ENCODE data around the gene XYLT1. TPM values are rescaled to one million over a fixed set of nuclear protein-coding genes. Genes with fewer than 3 reads are reported as not detected.

XYLT1 gene
- total and polyA plus RNA-seq, 2 of the 8 experiments (the other 6 are each of a cell fraction or from before 2014, with no cell fraction given) = 6.6 to 25.4 TPM

- Histone ChIP-seq H3K9ac (replicated peaks in 1 of 4; ENCODE audit: extremely low read depth in 1 of 4, low read depth in 3 of 4, low read length in 3 of 4) (no peak overlapping the region; a peak in 2 of 7 replicates), H4K8ac (ENCODE audit: extremely low read depth, insufficient read depth, low read length) (no peak overlapping the region; the same call in 1 of the 2 replicates), H4K20me1 (replicated peaks in 1 of 2; ENCODE audit: control insufficient read depth in 1 of 2, insufficient read depth in 2 of 2, low read length in 2 of 2) (peaks cover 0 to 1% of the 10 kb centered on the region in 2 experiments), H3K14ac (ENCODE audit: insufficient read length) (no peak overlapping the region), H3K79me1 (ENCODE audit: low read depth, low read length) (peaks cover 10% of the 10 kb centered on the region), H3K4me1 (replicated peaks in 1 of 4; ENCODE audit: control insufficient read depth in 3 of 4, insufficient read depth in 4 of 4, low read length in 3 of 4) (peaks cover 4 to 20% (median 12%) of the 10 kb centered on the region in 4 experiments), H3K27me3 (replicated peaks in 1 of 4; ENCODE audit: control insufficient read depth in 3 of 4, extremely low read depth in 1 of 4, insufficient read depth in 3 of 4, low read length in 3 of 4) (no peaks in the 10 kb centered on the region), H3K9me3 (ENCODE audit: insufficient read depth in 2 of 2, low read depth in 1 of 2, low read length in 1 of 2) (no peaks in the 10 kb centered on the region), H4K91ac (replicated peaks; ENCODE audit: insufficient read length, low read length) (peak overlapping the region; percentile 39), H2AFZ (ENCODE audit: low read length) (no peak overlapping the region), H3K23me2 (ENCODE audit: low read depth, low read length) (no peaks in the 10 kb centered on the region), H2BK5ac (ENCODE audit: low read depth, low read length) (peak overlapping the region; percentile 93), H2BK120ac (replicated peaks; ENCODE audit: low read depth, low read length) (no peak overlapping the region), H2BK12ac (ENCODE audit: low read depth, low read length) (peak overlapping the region; percentile 94), H3K23ac (ENCODE audit: insufficient read length) (no peak overlapping the region), H3K27ac (ENCODE audit: low read depth, low read length) (peak overlapping the region; percentile 65), H2BK15ac (ENCODE audit: low read length) (0 out of 2 replicates have a peak overlapping the region, but pooled peaks have one; percentile 97), H2AK5ac (ENCODE audit: low read depth, low read length) (peak overlapping the region; percentile 71), H3K36me3 (ENCODE audit: control insufficient read depth in 2 of 4, insufficient read depth in 4 of 4, low read length in 3 of 4) (no peaks in the 10 kb centered on the region), H4K5ac (ENCODE audit: insufficient read length, low read depth, low read length) (no peak overlapping the region), H3K4ac (replicated peaks; ENCODE audit: insufficient read length, low read depth, low read length) (no peak overlapping the region), H3K79me2 (ENCODE audit: control insufficient read depth in 1 of 2, insufficient read depth in 2 of 2, low read length in 2 of 2) (peaks cover 0 to 27% of the 10 kb centered on the region in 2 experiments; a peak in 2 of 4 replicates), H3K56ac (replicated peaks; ENCODE audit: insufficient read length, low read depth, low read length) (no peak overlapping the region), H3K4me2 (ENCODE audit: insufficient read depth in 1 of 2, low read depth in 2 of 2, low read length in 2 of 2) (no peak overlapping the region), H3K4me3 (ENCODE audit: extremely low read depth in 1 of 4, insufficient read depth in 2 of 4, low read depth in 3 of 4, low read length in 4 of 4) (no peak overlapping the region), H3K18ac (ENCODE audit: extremely low read depth, low read length) (peak overlapping the region; percentile 51), H2BK20ac (ENCODE audit: low read length) (no peak overlapping the region)
- FAIRE-seq (no peak), DNase-seq (ENCODE audit: low read depth in 1 of 2, low spot score in 2 of 2) (no peak)
- 84% methylated on average over 7 of the region's 7 CpGs; no CpG with 5 or more reads in 1 of the 2 experiments for WGBS, 2 experiments (ENCODE audit: extremely low coverage in 1 of 2, insufficient coverage in 1 of 2, insufficient read length in 1 of 2, insufficient replicate concordance in 2 of 2, low coverage in 1 of 2, low lambda C conversion rate in 2 of 2, missing lambda C conversion rate in 1 of 2)
- CTCF ChIA-PET (ENCODE audit: partially characterized antibody) = no interaction called here
- POLR2A ChIA-PET (ENCODE audit: partially characterized antibody) = no interaction called here
- TF ChIP-seq CHD1 (IDR thresholded peaks at IDR 0.05; ENCODE audit: low read depth, low read length) (no peak), E2F6 (IDR thresholded peaks at IDR 0.05) (no peak), SP2 (IDR thresholded peaks at IDR 0.05; ENCODE audit: low read length) (no peak), NANOG (IDR thresholded peaks at IDR 0.05; ENCODE audit: insufficient read depth, low read depth, low read length, poor library complexity, severe bottlenecking) (no peak), GTF2F1 (IDR thresholded peaks at IDR 0.05; ENCODE audit: borderline replicate concordance, low read depth, low read length) (no peak), NRF1 (IDR thresholded peaks at IDR 0.05; ENCODE audit: low read depth, low read length) (no peak), BACH1 (IDR thresholded peaks at IDR 0.05; ENCODE audit: low read length) (no peak), CTCF (IDR thresholded peaks at IDR 0.05; ENCODE audit: control extremely low read depth in 1 of 3, insufficient read depth in 1 of 3, low read depth in 1 of 3, low read length in 3 of 3) (no peak), POU5F1 (IDR thresholded peaks at IDR 0.05; ENCODE audit: low read depth, low read length) (no peak), MAX (IDR thresholded peaks at IDR 0.05) (no peak), CEBPB (IDR thresholded peaks at IDR 0.05; ENCODE audit: low read depth, low read length) (no peak)
Observed at GRCh38 chr16:17412221-17412620, 58.5 kb downstream of the XYLT1 start.

All from H1 (cell line).